Retinal pigment epithelial cell (primary cell): ENCODE measurements around the gene SP2.
A peak's percentile ranks its signal among the peaks of the same experiment; 100 is the strongest.

Experiments
- DNase-seq: peaks from one replicate; pipeline ENCODE4 v3.0.0-alpha.2; 2010; ENCODE audit warnings: low read depth
- H3K4me3 ChIP-seq: 2 replicates; pipeline ENCODE4 v1.5.1; 2011; ENCODE audit warnings: mild to moderate bottlenecking, low read length, control low read depth, moderate library complexity
- TF ChIP-seq, protein P1 (sequence below): conservative IDR thresholded peaks from 2 replicates; pipeline ENCODE4 v1.5.1; 2011; ENCODE audit warnings: low read depth, low read length, control low read depth, inconsistent platforms

SP2 gene

DNA sequence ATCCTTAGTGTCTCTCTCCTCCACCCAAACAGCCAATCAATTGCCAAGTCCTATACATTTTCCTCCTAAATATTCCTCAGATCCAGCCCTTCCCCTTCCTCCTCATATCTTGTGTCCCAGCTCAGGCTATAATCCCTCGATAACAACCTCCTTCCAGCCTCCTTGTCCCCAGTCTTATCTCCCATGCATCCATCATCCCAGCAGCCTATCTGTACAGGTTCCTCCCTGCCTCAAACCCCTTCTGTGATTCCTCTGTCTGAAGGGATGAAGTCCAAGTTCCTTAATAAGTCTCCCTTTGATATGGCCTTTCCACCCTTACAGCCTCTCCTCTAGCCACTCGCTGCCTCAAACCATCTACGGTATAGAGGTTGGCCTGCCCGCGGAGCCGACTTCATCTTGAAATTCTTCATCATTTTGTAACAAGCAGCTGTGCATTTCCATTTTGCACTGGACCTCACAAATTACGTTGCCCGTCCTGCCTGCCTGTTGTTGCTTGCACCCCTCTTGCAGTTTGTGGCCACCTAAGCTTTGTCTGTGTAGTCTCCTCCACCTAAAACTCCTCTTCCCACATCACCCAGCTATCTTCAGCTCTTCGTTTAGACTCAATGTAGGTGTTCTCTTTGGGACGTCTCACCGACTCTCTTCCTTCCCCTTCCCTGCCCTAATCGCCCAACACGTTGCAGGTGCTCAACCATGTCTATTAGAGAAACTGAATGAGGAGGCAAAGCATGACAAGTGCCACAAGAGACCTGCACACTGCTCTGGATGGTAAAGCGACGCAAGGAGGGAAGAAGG lies 74.1 kb downstream of the SP2 start:
- TF ChIP-seq, protein P1, sequence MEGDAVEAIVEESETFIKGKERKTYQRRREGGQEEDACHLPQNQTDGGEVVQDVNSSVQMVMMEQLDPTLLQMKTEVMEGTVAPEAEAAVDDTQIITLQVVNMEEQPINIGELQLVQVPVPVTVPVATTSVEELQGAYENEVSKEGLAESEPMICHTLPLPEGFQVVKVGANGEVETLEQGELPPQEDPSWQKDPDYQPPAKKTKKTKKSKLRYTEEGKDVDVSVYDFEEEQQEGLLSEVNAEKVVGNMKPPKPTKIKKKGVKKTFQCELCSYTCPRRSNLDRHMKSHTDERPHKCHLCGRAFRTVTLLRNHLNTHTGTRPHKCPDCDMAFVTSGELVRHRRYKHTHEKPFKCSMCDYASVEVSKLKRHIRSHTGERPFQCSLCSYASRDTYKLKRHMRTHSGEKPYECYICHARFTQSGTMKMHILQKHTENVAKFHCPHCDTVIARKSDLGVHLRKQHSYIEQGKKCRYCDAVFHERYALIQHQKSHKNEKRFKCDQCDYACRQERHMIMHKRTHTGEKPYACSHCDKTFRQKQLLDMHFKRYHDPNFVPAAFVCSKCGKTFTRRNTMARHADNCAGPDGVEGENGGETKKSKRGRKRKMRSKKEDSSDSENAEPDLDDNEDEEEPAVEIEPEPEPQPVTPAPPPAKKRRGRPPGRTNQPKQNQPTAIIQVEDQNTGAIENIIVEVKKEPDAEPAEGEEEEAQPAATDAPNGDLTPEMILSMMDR, result no peak
- peak overlapping the region; percentile 32 for H3K4me3 ChIP-seq
- no peak for DNase-seq

DNA sequence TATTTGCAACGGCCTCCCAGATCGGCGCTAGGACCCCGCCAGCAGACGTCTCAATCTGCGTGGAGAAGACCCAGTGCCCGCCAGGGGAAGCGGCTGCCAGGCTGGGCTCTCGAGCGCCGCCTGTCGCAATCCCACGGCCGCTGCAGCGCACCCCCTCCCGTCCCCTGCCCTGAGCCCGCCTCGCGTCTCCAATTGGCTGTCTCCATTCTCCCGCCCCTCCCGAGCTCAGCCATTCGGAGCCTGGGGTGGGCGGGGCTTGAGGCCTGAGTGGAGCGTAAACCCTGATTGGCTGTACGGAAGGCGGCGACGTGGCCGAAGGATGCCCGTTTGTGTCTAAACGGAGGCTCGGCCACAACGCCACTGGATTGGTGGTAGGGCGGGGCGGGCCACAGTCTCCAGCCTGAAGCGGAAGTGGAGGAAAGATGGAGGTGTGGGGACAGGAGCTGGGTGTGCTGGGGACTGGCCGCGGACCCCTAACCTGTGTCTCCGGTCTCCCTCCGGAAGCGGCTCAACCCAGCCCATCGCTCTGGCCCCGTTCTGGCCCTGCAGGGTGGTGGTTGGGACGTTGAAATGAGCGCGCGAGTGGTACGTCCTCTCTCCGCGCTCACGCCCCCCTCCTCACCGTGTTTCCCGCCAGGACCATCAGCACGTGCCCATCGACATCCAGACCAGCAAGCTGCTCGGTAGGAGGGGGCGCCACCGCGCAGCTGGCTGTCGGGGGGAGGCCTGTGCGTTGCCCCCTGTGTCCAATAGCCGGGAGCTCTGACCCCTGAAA lies 74.9 kb downstream of the SP2 start, which contains the start of gene CDK5RAP3:
CDK5RAP3 (plus strand) TSS at position 389 of the 775 bp plus-strand sequence; CDS start at position 423, 34 bp downstream.
- peak; percentile 96 for DNase-seq
- H3K4me3 ChIP-seq, result peak within 1 kb of the TSS; percentile 89
- TF ChIP-seq, protein P1, result peak; percentile 82

DNA sequence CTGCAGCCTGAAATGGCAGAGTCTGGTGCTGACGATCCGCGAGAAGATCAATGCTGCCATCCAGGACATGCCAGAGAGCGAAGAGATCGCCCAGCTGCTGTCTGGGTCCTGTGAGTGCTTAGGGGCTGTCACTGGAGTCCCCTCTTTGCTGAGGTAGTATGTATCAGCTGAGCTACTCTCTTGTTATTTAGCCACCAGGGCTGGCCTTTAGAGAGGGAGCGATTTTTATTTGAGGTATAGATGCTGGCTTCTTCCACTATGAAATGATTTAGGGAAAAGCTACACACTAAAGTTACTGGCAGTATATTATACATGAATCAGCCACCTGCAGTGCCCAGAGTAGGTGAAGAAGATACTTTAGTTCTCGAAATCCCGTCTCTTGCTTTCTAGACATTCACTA lies 77.5 kb downstream of the SP2 start:
- no peak overlapping the region for H3K4me3 ChIP-seq
- DNase-seq, result no peak
- TF ChIP-seq, protein P1, result no peak

DNA sequence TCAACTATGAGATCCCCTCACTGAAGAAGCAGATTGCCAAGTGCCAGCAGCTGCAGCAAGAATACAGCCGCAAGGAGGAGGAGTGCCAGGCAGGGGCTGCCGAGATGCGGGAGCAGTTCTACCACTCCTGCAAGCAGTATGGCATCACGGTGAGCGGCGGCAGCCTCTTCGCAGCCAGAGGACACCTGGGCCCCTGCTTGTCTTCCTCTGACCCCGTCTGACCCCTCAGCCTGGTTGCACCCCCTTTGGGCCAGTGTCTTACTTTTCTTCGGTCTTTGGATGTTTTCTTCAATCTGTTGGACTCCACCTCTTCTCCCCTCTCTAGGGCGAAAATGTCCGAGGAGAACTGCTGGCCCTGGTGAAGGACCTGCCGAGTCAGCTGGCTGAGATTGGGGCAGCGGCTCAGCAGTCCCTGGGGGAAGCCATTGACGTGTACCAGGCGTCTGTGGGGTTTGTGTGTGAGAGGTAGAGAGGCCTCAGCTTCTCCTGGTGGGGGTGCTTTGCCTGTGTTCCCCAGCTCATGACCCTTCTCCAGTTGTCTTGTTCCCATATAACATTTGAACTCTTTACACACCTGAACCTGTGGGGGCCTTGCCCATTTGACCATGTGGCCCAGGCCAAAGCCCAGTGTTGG lies 79.3 kb downstream of the SP2 start:
- H3K4me3 ChIP-seq, result no peak overlapping the region
- no peak for DNase-seq
- TF ChIP-seq, protein P1, result peak; percentile 2

DNA sequence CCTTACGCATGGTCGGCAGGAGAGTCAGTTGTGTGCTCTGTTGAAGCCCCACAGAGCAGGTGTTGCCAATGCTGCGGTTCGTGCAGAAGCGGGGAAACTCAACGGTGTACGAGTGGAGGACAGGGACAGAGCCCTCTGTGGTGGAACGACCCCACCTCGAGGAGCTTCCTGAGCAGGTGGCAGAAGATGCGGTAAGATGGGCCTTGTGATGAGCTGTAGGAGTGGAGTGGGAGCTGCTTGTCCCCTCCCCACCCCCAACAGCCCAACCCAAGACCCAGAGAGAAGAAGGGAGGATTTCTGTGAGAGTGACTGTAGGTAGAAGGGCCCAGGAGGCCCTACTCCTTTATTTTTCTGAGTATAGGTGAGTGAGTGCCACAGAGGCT lies 79.8 kb downstream of the SP2 start:
- H3K4me3 ChIP-seq, result no peak overlapping the region
- no peak for DNase-seq
- TF ChIP-seq, protein P1, result no peak

DNA sequence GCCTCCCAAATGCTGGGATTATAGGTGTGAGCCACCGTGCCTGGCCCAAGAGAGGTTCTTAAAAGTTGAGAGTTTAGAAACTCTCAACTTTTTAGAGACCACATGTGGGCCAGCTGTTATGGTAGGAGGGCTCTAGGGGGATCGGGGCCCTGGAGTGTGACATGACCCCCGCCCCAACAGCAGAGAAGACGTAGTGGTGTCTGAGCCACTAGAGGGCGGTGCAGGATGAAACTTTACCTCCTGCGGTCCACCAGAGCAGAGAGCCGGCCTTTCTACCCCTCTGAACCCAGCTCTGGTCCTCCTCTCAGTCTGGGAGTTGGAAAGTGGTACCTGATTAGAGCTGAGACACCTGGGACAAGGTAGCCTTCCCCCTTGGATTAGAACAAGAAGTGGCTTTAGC lies 82.3 kb downstream of the SP2 start:
- no peak for DNase-seq
- TF ChIP-seq, protein P1, result peak; percentile 78
- no peak overlapping the region for H3K4me3 ChIP-seq
